K562 (cell line): Measurements from ENCODE around the gene C1QA. TPM values are rescaled to one million over a fixed set of nuclear protein-coding genes. Genes with fewer than 3 reads are reported as not detected.

ENCODE experiments used
- ATAC-seq: fragments of 200-7000 bp; cut with Tn5 transposase; 3 replicates; pipeline ENCODE4 v1.9.1; 2020; ENCODE audit warnings: moderate library complexity
- BruUV-seq: library from RNA; stranded (reverse); fragments of 400-500 nt; replicated peaks from 2 replicates; lab custom pipeline; 2021; lab: Mats Ljungman, UMichigan
- CTCF ChIA-PET: fragments of 300-600 bp; formaldehyde crosslinking; extraction: SDS; loops from one replicate; lab custom pipeline; 2021; ENCODE audit warnings: low intra/inter-chr PET ratio; lab: Yijun Ruan, JAX
- POLR2A ChIA-PET: fragments of 300-600, 350-650 bp; sonication (Branson Sonifier 250); formaldehyde crosslinking; extraction: SDS; loops from one replicate; lab custom pipeline; 2021; ENCODE audit warnings: antibody characterized with exemption, inconsistent platforms; lab: Yijun Ruan, JAX
- DNase-seq, 4 experiments: peaks; one replicate each; pipeline versions ENCODE4 v3.0.0 to v3.0.0-alpha.2; 2011 to 2018; ENCODE audit warnings: low spot score in 3 of 4, mixed read lengths in 3 of 4; ENCODE audit errors: extremely low read depth in 1 of 4
- FAIRE-seq: peaks from 2 replicates; lab custom pipeline; 2011; peaks lifted over from hg19 to GRCh38; lab: Jason Lieb, UNC
- H2AFZ ChIP-seq: 2 replicates; pipeline ENCODE4 v1.6.0; 2011; ENCODE audit warnings: low read depth, low read length, control low read depth, inconsistent platforms
- H3K27ac ChIP-seq: fragments of 200-600 bp; 3 replicates; pipeline ENCODE4 v1.8.0; 2011; ENCODE audit warnings: low read depth, mild to moderate bottlenecking, control low read depth, inconsistent platforms, low read length, moderate library complexity, mixed read lengths; ENCODE audit errors: extremely low read depth
- H3K27me3 ChIP-seq, 2 experiments: fragments of 300-600 bp in 1 of 2; 2 replicates in 1 of 2; 3 replicates in 1 of 2; pipeline versions ENCODE4 v1.6.0 to v1.8.0; 2011; ENCODE audit warnings: inconsistent platforms in 2 of 2, low read length in 2 of 2, mild to moderate bottlenecking in 1 of 2, mixed read lengths in 1 of 2, moderate library complexity in 1 of 2; ENCODE audit not compliant: control insufficient read depth in 2 of 2, insufficient read depth in 2 of 2
- H3K36me3 ChIP-seq: fragments of 300-600 bp; 3 replicates; pipeline ENCODE4 v1.8.0; 2011; ENCODE audit warnings: mild to moderate bottlenecking, low read length, inconsistent platforms; ENCODE audit not compliant: control insufficient read depth, insufficient read depth
- H3K4me1 ChIP-seq, 2 experiments: fragments of 200-600 bp in 1 of 2; replicated peaks in 1 of 2; 2 replicates in 1 of 2; 3 replicates in 1 of 2; pipeline versions ENCODE4 v1.5.1 to v1.8.0; 2011; ENCODE audit warnings: inconsistent platforms in 2 of 2, low read length in 2 of 2, mild to moderate bottlenecking in 1 of 2, mixed read lengths in 1 of 2, moderate library complexity in 1 of 2; ENCODE audit not compliant: control insufficient read depth in 2 of 2, insufficient read depth in 2 of 2
- H3K4me2 ChIP-seq: 2 replicates; pipeline ENCODE4 v1.6.1; 2011; ENCODE audit warnings: low read length, control low read depth, inconsistent platforms, mixed read lengths; ENCODE audit not compliant: insufficient read depth
- H3K4me3 ChIP-seq: fragments of 200-600 bp; sonication (generic), shearing (Covaris generic); 2 replicates; pipeline ENCODE4 v1.5.1; 2016; ENCODE audit warnings: control low read depth, inconsistent platforms
- H3K79me2 ChIP-seq: fragments of 200-600 bp; 3 replicates; pipeline ENCODE4 v1.8.0; 2011; ENCODE audit warnings: low read length, inconsistent platforms; ENCODE audit not compliant: control insufficient read depth, insufficient read depth
- H3K9ac ChIP-seq, 2 experiments: 2 replicates each; pipeline versions ENCODE4 v1.6.0 to v1.6.1; 2011; ENCODE audit warnings: low read depth in 2 of 2, low read length in 2 of 2, control low read depth in 1 of 2, inconsistent platforms in 1 of 2, mild to moderate bottlenecking in 1 of 2, mixed read lengths in 1 of 2; ENCODE audit not compliant: insufficient read depth in 1 of 2
- H3K9me1 ChIP-seq: one replicate; pipeline ENCODE4 v1.6.0; 2011; ENCODE audit warnings: inconsistent platforms, mild to moderate bottlenecking, low read length, moderate library complexity; ENCODE audit not compliant: control insufficient read depth, insufficient read depth
- H3K9me3 ChIP-seq: replicated peaks from 2 replicates; pipeline ENCODE4 v1.5.1; 2011; ENCODE audit warnings: low read depth, low read length, inconsistent platforms; ENCODE audit not compliant: control insufficient read depth, insufficient read depth
- H4K20me1 ChIP-seq: replicated peaks from 2 replicates; pipeline ENCODE4 v1.6.1; 2011; ENCODE audit warnings: low read length, inconsistent platforms, mixed read lengths; ENCODE audit not compliant: control insufficient read depth, insufficient read depth
- MEIS2 ChIP-seq: fragments of 450-650 bp; IDR thresholded peaks from 2 replicates; pipeline ENCODE4 v1.6.1; 2014; ENCODE audit warnings: mild to moderate bottlenecking; ENCODE audit not compliant: partially characterized antibody
- NFE2L1 ChIP-seq: fragments of 450-650 bp; IDR thresholded peaks from 2 replicates; pipeline ENCODE4 v1.6.1; 2016; ENCODE audit warnings: missing genetic modification characterization, low read depth, mild to moderate bottlenecking, missing compliant biosample characterization, moderate library complexity, borderline replicate concordance
- RBBP5 ChIP-seq: fragments of 200-600 bp; sonication (generic); IDR thresholded peaks from 2 replicates; pipeline ENCODE4 v1.6.1; 2012; ENCODE audit warnings: borderline replicate concordance, mild to moderate bottlenecking, low read length, control low read depth, inconsistent platforms; ENCODE audit not compliant: insufficient read depth, poor library complexity, severe bottlenecking
- TCF7 ChIP-seq: sonication (generic); IDR thresholded peaks from 2 replicates; pipeline ENCODE4 v1.6.1; 2016; ENCODE audit warnings: antibody characterized with exemption, borderline replicate concordance
- TFAM ChIP-seq: fragments of 250-450 bp; sonication (Bioruptor Pico); conservative IDR thresholded peaks from 2 replicates; pipeline ENCODE4 v1.5.0; 2021; ENCODE audit warnings: mild to moderate bottlenecking, moderate library complexity
- WGBS: fragments of 100-300 bp; shearing (Covaris generic); methylation state at CpG from one replicate; pipeline ENCODE4 v1.1.6; 2016; ENCODE audit warnings: low coverage, mixed read lengths; ENCODE audit not compliant: insufficient coverage; ENCODE audit errors: missing lambda C conversion rate; 5-methylcytosine and 5-hydroxymethylcytosine counted together
- in situ Hi-C: fragments of 300-500 bp; cut with MboI; formaldehyde crosslinking; loops from 4 replicates; pipeline ENCODE4 v1.15.0; 2018; ENCODE audit warnings: inconsistent platforms, mixed read lengths
- intact Hi-C: fragments of 100-400 bp; cut with micrococcal nuclease; formaldehyde crosslinking; loops from 2 replicates; pipeline ENCODE4 v1.14.2; 2022
- polyA plus RNA-seq, 8 experiments: library from polyadenylated mRNA; depleted of rRNA in 4 of 8; stranded (reverse) in 5 of 8; unstranded in 3 of 8; fragments of >200 nt; fragmentation: Nextera tagmentation in 2 of 8; fragmentation: Illumina TruSeq in 1 of 8; extraction: Ambion mirVana in 2 of 8; extraction: Trizol in 1 of 8; gene quantifications; 2 replicates each; pipeline versions ENCODE4 v1.2.1 to v1.2.3, GENCODE V29; 2011 to 2014; ENCODE audit warnings: inconsistent platforms in 1 of 8, missing spikeins in 1 of 8
- total RNA-seq, 7 experiments: library from RNA; depleted of rRNA in 6 of 7; stranded (reverse); fragments of >200 nt in 6 of 7; fragmentation: Illumina TruSeq in 2 of 7; extraction: Trizol in 2 of 7; gene quantifications; 2 replicates each; pipeline versions ENCODE4 v1.2.1 to v1.2.3, GENCODE V29; 2011 to 2021; ENCODE audit warnings: low replicate concordance in 1 of 7
- TF ChIP-seq, protein P1 (sequence below): fragments of 150-350 bp; conservative IDR thresholded peaks from 2 replicates; pipeline ENCODE4 v1.6.1; 2014; ENCODE audit warnings: low read length

C1QA gene
- total and polyA plus RNA-seq, 9 of the 15 experiments (the other 6 are each of a cell fraction or from before 2014, with no cell fraction given) = 0.71 TPM; not detected in 8

DNA sequence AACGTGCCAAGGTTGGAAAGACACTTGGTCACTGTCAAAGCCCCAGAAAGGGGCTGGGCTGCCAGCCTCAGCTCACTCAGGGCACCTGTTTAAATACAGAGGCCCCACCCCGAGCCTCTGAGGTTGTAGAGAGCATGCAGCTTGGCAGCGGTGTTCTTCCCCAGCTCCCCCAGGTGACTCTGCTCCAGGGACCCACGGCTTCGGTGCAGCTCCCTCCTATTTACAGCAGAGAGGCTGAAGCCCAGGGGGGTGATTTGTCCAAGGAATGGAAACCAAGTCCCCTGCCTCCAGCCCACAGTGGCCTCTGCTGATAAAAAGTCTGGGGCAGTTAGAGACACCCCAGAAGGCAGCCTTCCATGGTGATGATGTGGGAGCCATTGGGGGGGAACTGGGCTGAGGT, 9.1 kb upstream of the C1QA start:
- 0% methylated on average over 5 of the region's 5 CpGs for WGBS
- in situ Hi-C loops = no loop called here
- DNase-seq = no peak
- Histone ChIP-seq H3K4me3 (no peak overlapping the region), H3K79me2 (no peaks in the 10 kb centered on the region), H3K9me3 (no peaks in the 10 kb centered on the region), H3K27ac (no peak overlapping the region), H3K4me2 (no peak overlapping the region), H3K9ac (no peak overlapping the region), H3K9me1 (no peaks in the 10 kb centered on the region), H3K27me3 (peaks cover 18 to 70% of the 10 kb centered on the region in 2 experiments), H3K36me3 (no peaks in the 10 kb centered on the region), H2AFZ (no peak overlapping the region), H4K20me1 (peaks cover 16% of the 10 kb centered on the region), H3K4me1 (no peaks in the 10 kb centered on the region)
- no peak for FAIRE-seq
- BruUV-seq = no TSS peak
- ATAC-seq = no peak
- no peak for TF ChIP-seq RBBP5
- no peak for TF ChIP-seq TCF7
- TF ChIP-seq, protein P1, sequence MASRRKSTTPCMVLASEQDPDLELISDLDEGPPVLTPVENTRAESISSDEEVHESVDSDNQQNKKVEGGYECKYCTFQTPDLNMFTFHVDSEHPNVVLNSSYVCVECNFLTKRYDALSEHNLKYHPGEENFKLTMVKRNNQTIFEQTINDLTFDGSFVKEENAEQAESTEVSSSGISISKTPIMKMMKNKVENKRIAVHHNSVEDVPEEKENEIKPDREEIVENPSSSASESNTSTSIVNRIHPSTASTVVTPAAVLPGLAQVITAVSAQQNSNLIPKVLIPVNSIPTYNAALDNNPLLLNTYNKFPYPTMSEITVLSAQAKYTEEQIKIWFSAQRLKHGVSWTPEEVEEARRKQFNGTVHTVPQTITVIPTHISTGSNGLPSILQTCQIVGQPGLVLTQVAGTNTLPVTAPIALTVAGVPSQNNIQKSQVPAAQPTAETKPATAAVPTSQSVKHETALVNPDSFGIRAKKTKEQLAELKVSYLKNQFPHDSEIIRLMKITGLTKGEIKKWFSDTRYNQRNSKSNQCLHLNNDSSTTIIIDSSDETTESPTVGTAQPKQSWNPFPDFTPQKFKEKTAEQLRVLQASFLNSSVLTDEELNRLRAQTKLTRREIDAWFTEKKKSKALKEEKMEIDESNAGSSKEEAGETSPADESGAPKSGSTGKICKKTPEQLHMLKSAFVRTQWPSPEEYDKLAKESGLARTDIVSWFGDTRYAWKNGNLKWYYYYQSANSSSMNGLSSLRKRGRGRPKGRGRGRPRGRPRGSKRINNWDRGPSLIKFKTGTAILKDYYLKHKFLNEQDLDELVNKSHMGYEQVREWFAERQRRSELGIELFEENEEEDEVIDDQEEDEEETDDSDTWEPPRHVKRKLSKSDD = no peak
- no peak for TF ChIP-seq TFAM
- no peak for TF ChIP-seq NFE2L1 (tag)
- no peak for TF ChIP-seq MEIS2
- POLR2A ChIA-PET = interaction anchor here (0.6 to 1.8 kb wide), 2 partner anchors 9 to 16 kb away, joined by 4 to 5 read pairs; partner anchors contain the start of gene C1QA
- CTCF ChIA-PET = no interaction called here
- intact Hi-C loops = no loop called here
